ENCODE data around the gene CTIF.
A peak's percentile ranks its signal among the peaks of the same experiment; 100 is the strongest.

The CTIF gene

DNA sequence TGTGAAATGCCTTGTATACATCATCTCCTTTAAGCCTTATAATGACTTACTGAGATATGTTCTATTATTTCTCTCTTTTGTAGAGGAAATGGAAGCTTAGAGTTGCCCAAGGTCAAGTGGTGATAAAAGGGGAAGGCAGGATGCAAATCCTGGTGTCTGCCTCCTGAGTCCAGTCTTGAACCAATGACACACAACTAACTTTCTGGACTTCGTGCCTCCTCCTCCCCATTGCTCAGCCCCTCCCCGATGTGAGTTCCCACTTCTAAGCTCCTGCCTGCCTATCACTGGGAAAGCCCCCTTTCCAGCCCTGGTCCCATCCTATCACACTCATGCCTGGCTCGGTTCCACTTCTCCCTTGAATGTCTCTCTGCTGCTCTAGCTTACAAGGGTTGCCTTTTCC, 6.9 kb upstream of the CTIF start:
- H3K9me3 ChIP-seq (ENCODE audit: control extremely low read depth in 1 of 5, control insufficient read depth in 4 of 5, insufficient read depth in 2 of 5, low read depth in 1 of 5, low read length in 4 of 5): no peaks in the 10 kb centered on the region
- H3K36me3 ChIP-seq (ENCODE audit: control insufficient read depth in 4 of 4, insufficient read depth in 4 of 4, low read length in 3 of 4): no peaks in the 10 kb centered on the region
- ChIA-PET CTCF (interaction anchor here (1.8 kb wide), 1 partner anchor 73 kb away, joined by 7 read pairs; no protein-coding TSS in a partner anchor), POLR2A (no interaction called here)
- no peak overlapping the region for H3K27ac ChIP-seq (ENCODE audit: insufficient read depth in 1 of 2, low read depth in 1 of 2, low read length in 2 of 2, poor library complexity in 1 of 2, severe bottlenecking in 2 of 2)
- no peak for DNase-seq
- no peak overlapping the region for H3K4me3 ChIP-seq (ENCODE audit: control insufficient read depth in 1 of 7, extremely low read depth in 1 of 7, insufficient read depth in 4 of 7, low read depth in 2 of 7, low read length in 6 of 7)
- peaks cover 0 to 8% (median 4%) of the 10 kb centered on the region in 5 experiments for H3K27me3 ChIP-seq (replicated peaks in 2 of 5; ENCODE audit: control insufficient read depth in 4 of 5, insufficient read depth in 5 of 5, low read length in 4 of 5)
- peaks cover 0 to 17% (median 6%) of the 10 kb centered on the region in 4 experiments for H3K4me1 ChIP-seq (ENCODE audit: control extremely low read depth in 1 of 4, control insufficient read depth in 4 of 4, insufficient read depth in 4 of 4, low read length in 3 of 4)
- WGBS (ENCODE audit: insufficient coverage): 83% methylated on average over 2 of the region's 3 CpGs

- Histone ChIP-seq H3K4me3 (ENCODE audit: control insufficient read depth in 1 of 7, extremely low read depth in 1 of 7, insufficient read depth in 4 of 7, low read depth in 2 of 7, low read length in 6 of 7) (no peak overlapping the region), H3K27me3 (replicated peaks in 2 of 5; ENCODE audit: control insufficient read depth in 4 of 5, insufficient read depth in 5 of 5, low read length in 4 of 5) (peaks cover 0 to 3% (median under 1%) of the 10 kb centered on the region in 5 experiments), H3K9me3 (ENCODE audit: control extremely low read depth in 1 of 5, control insufficient read depth in 4 of 5, insufficient read depth in 2 of 5, low read depth in 1 of 5, low read length in 4 of 5) (no peaks in the 10 kb centered on the region), H3K4me1 (ENCODE audit: control extremely low read depth in 1 of 4, control insufficient read depth in 4 of 4, insufficient read depth in 4 of 4, low read length in 3 of 4) (peaks cover 0 to 18% (median 9%) of the 10 kb centered on the region in 4 experiments), H3K36me3 (ENCODE audit: control insufficient read depth in 4 of 4, insufficient read depth in 4 of 4, low read length in 3 of 4) (no peaks in the 10 kb centered on the region), H3K27ac (ENCODE audit: insufficient read depth in 1 of 2, low read depth in 1 of 2, low read length in 2 of 2, poor library complexity in 1 of 2, severe bottlenecking in 2 of 2) (no peak overlapping the region)
- peak in 2 of 3 donors; percentile 42 to 60 for DNase-seq
- ChIA-PET POLR2A (no interaction called here), CTCF (no interaction called here)
- WGBS (ENCODE audit: insufficient coverage): 94% methylated on average over 3 of the region's 6 CpGs
Measured at GRCh38 chr18:48533340-48534070, 5.3 kb upstream of the CTIF start.

GRCh38 chr18:48534364-48534763, 4.5 kb upstream of the CTIF start:
- Histone ChIP-seq H3K27me3 (replicated peaks in 2 of 5; ENCODE audit: control insufficient read depth in 4 of 5, insufficient read depth in 5 of 5, low read length in 4 of 5) (peaks cover 0 to 2% (median 0%) of the 10 kb centered on the region in 5 experiments), H3K4me1 (ENCODE audit: control extremely low read depth in 1 of 4, control insufficient read depth in 4 of 4, insufficient read depth in 4 of 4, low read length in 3 of 4) (peaks cover 0 to 23% (median 13%) of the 10 kb centered on the region in 4 experiments), H3K9me3 (ENCODE audit: control extremely low read depth in 1 of 5, control insufficient read depth in 4 of 5, insufficient read depth in 2 of 5, low read depth in 1 of 5, low read length in 4 of 5) (no peaks in the 10 kb centered on the region), H3K36me3 (ENCODE audit: control insufficient read depth in 4 of 4, insufficient read depth in 4 of 4, low read length in 3 of 4) (no peaks in the 10 kb centered on the region), H3K4me3 (ENCODE audit: control insufficient read depth in 1 of 7, extremely low read depth in 1 of 7, insufficient read depth in 4 of 7, low read depth in 2 of 7, low read length in 6 of 7) (no peak overlapping the region), H3K27ac (ENCODE audit: insufficient read depth in 1 of 2, low read depth in 1 of 2, low read length in 2 of 2, poor library complexity in 1 of 2, severe bottlenecking in 2 of 2) (no peak overlapping the region)
- POLR2A ChIA-PET: no interaction called here
- DNase-seq: no peak
- CTCF ChIA-PET: no interaction called here
- 100% methylated on average over 3 of the region's 3 CpGs for whole genome bisulfite sequencing (ENCODE audit: insufficient coverage)

- Histone ChIP-seq H3K27ac (ENCODE audit: insufficient read depth in 1 of 2, low read depth in 1 of 2, low read length in 2 of 2, poor library complexity in 1 of 2, severe bottlenecking in 2 of 2) (no peak overlapping the region), H3K4me1 (ENCODE audit: control extremely low read depth in 1 of 4, control insufficient read depth in 4 of 4, insufficient read depth in 4 of 4, low read length in 3 of 4) (peaks cover 0 to 38% (median 26%) of the 10 kb centered on the region in 4 experiments), H3K9me3 (ENCODE audit: control extremely low read depth in 1 of 5, control insufficient read depth in 4 of 5, insufficient read depth in 2 of 5, low read depth in 1 of 5, low read length in 4 of 5) (no peaks in the 10 kb centered on the region), H3K36me3 (ENCODE audit: control insufficient read depth in 4 of 4, insufficient read depth in 4 of 4, low read length in 3 of 4) (no peaks in the 10 kb centered on the region), H3K27me3 (replicated peaks in 2 of 5; ENCODE audit: control insufficient read depth in 4 of 5, insufficient read depth in 5 of 5, low read length in 4 of 5) (peaks cover 0 to 1% (median 0%) of the 10 kb centered on the region in 5 experiments), H3K4me3 (ENCODE audit: control insufficient read depth in 1 of 7, extremely low read depth in 1 of 7, insufficient read depth in 4 of 7, low read depth in 2 of 7, low read length in 6 of 7) (no peak overlapping the region)
- POLR2A ChIA-PET: no interaction called here
- 100% methylated on average over 2 of the region's 2 CpGs for WGBS (ENCODE audit: insufficient coverage)
- no peak for DNase-seq
- CTCF ChIA-PET: interaction anchor here (1.0 kb wide), 1 partner anchor 51 kb away, joined by 3 read pairs; no protein-coding TSS in a partner anchor
Measured at GRCh38 chr18:48535956-48536355, 2.9 kb upstream of the CTIF start.

DNA sequence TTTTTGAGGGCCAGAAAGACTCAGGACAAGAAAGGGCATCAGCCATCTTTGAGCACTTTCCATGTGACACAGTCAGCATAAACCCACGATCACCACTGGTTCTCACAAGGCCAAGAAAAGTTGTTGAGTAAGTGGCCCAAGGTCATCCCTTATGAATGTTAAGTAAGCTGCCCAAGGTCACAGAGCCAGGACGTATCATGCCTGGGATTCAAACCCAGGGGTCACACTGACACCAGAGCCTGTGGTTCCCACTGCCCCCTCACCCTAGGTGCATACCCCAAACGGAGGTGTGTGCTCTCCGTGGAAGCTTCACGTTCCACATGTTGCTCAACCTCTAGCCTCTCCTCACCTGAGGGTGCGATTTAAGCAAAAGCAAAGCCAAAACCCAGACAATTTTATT, 2.3 kb upstream of the CTIF start:
- ChIA-PET POLR2A (no interaction called here), CTCF (no interaction called here)
- 97% methylated on average over 5 of the region's 6 CpGs for WGBS (ENCODE audit: insufficient coverage)

GRCh38 chr18:48539406-48540250, 797 bp downstream of the CTIF start:
- Histone ChIP-seq H3K4me3 (ENCODE audit: control insufficient read depth in 1 of 7, extremely low read depth in 1 of 7, insufficient read depth in 4 of 7, low read depth in 2 of 7, low read length in 6 of 7) (peak overlapping the region; percentile 50 to 87 (median 75)), H3K36me3 (ENCODE audit: control insufficient read depth in 4 of 4, insufficient read depth in 4 of 4, low read length in 3 of 4) (no peaks in the 10 kb centered on the region), H3K9me3 (ENCODE audit: control extremely low read depth in 1 of 5, control insufficient read depth in 4 of 5, insufficient read depth in 2 of 5, low read depth in 1 of 5, low read length in 4 of 5) (no peaks in the 10 kb centered on the region), H3K4me1 (ENCODE audit: control extremely low read depth in 1 of 4, control insufficient read depth in 4 of 4, insufficient read depth in 4 of 4, low read length in 3 of 4) (peaks cover 0 to 55% (median 36%) of the 10 kb centered on the region in 4 experiments), H3K27me3 (replicated peaks in 2 of 5; ENCODE audit: control insufficient read depth in 4 of 5, insufficient read depth in 5 of 5, low read length in 4 of 5) (no peaks in the 10 kb centered on the region), H3K27ac (ENCODE audit: insufficient read depth in 1 of 2, low read depth in 1 of 2, low read length in 2 of 2, poor library complexity in 1 of 2, severe bottlenecking in 2 of 2) (no peak overlapping the region)
- ChIA-PET CTCF (interaction anchor here (0.7 to 0.9 kb wide), 2 partner anchors 23 to 66 kb away, joined by 3 read pairs; no protein-coding TSS in a partner anchor), POLR2A (no interaction called here)
- 0% methylated on average over 45 of the region's 70 CpGs for WGBS (ENCODE audit: insufficient coverage)
- peak; percentile 14 to 66 (median 49) for DNase-seq

More for the DNA sequence above, 2.3 kb upstream of the CTIF start:
- Histone ChIP-seq H3K36me3 (ENCODE audit: control insufficient read depth in 4 of 4, insufficient read depth in 4 of 4, low read length in 3 of 4) (no peaks in the 10 kb centered on the region), H3K4me3 (ENCODE audit: control insufficient read depth in 1 of 7, extremely low read depth in 1 of 7, insufficient read depth in 4 of 7, low read depth in 2 of 7, low read length in 6 of 7) (no peak overlapping the region), H3K27ac (ENCODE audit: insufficient read depth in 1 of 2, low read depth in 1 of 2, low read length in 2 of 2, poor library complexity in 1 of 2, severe bottlenecking in 2 of 2) (no peak overlapping the region), H3K4me1 (ENCODE audit: control extremely low read depth in 1 of 4, control insufficient read depth in 4 of 4, insufficient read depth in 4 of 4, low read length in 3 of 4) (peaks cover 0 to 43% (median 31%) of the 10 kb centered on the region in 4 experiments), H3K9me3 (ENCODE audit: control extremely low read depth in 1 of 5, control insufficient read depth in 4 of 5, insufficient read depth in 2 of 5, low read depth in 1 of 5, low read length in 4 of 5) (no peaks in the 10 kb centered on the region), H3K27me3 (replicated peaks in 2 of 5; ENCODE audit: control insufficient read depth in 4 of 5, insufficient read depth in 5 of 5, low read length in 4 of 5) (no peaks in the 10 kb centered on the region)
- no peak for DNase-seq
